HepG2 (cell line): ENCODE data around the gene MEX3A. TPM values are rescaled to one million over a fixed set of nuclear protein-coding genes. Genes with fewer than 3 reads are reported as not detected.
A peak's percentile ranks its signal among the peaks of the same experiment; 100 is the strongest.

Experiments
- SALL1 ChIP-seq: sonication (generic); formaldehyde crosslinking; IDR thresholded peaks from 2 replicates; pipeline ENCODE4 v1.8.0; 2022; ENCODE audit warnings: mild to moderate bottlenecking, missing genetic modification reagents
- ZNF101 ChIP-seq: sonication (generic); formaldehyde crosslinking; IDR thresholded peaks from 2 replicates; pipeline ENCODE4 v1.4.0; 2020; ENCODE audit warnings: mild to moderate bottlenecking, low read depth, missing genetic modification reagents, borderline replicate concordance
- ZNF292 ChIP-seq: sonication (generic); formaldehyde crosslinking; IDR thresholded peaks from 2 replicates; pipeline ENCODE4 v1.8.1; 2022; ENCODE audit warnings: mild to moderate bottlenecking, low read depth, missing genetic modification reagents, borderline replicate concordance
- ZNF350 ChIP-seq: sonication (generic); formaldehyde crosslinking; IDR thresholded peaks from 2 replicates; pipeline ENCODE4 v1.4.0; 2020; ENCODE audit warnings: mild to moderate bottlenecking, low read depth, missing genetic modification reagents, borderline replicate concordance
- ZNF781 ChIP-seq: sonication (generic); formaldehyde crosslinking; IDR thresholded peaks from 2 replicates; pipeline ENCODE4 v1.5.1; 2020; ENCODE audit warnings: borderline replicate concordance, mild to moderate bottlenecking, missing genetic modification reagents; ENCODE audit errors: not compliant biosample characterization
- polyA plus RNA-seq, 8 experiments: library from polyadenylated mRNA; depleted of rRNA in 3 of 8; stranded (reverse) in 7 of 8; unstranded in 1 of 8; fragments of >200 nt; fragmentation: Illumina TruSeq in 4 of 8; extraction: Trizol in 4 of 8; gene quantifications; 2 replicates each; pipeline versions ENCODE4 v1.2.1 to v1.2.3, GENCODE V29; 2011 to 2016; ENCODE audit warnings: low read depth in 4 of 8, missing spikeins in 1 of 8, mixed read lengths in 1 of 8; ENCODE audit not compliant: insufficient read depth in 1 of 8
- total RNA-seq, 5 experiments: library from RNA; depleted of rRNA; stranded (reverse); fragments of >200 nt; fragmentation: Illumina TruSeq; extraction: Trizol; gene quantifications; 2 replicates each; pipeline ENCODE4 v1.2.3, GENCODE V29; 2016; ENCODE audit warnings: low read depth in 1 of 5
- TF ChIP-seq, protein P1 (sequence below): sonication (generic); formaldehyde crosslinking; IDR thresholded peaks from 2 replicates; pipeline ENCODE4 v1.4.0; 2020; ENCODE audit warnings: missing genetic modification reagents
- TF ChIP-seq, protein P2 (sequence below): sonication (generic); formaldehyde crosslinking; IDR thresholded peaks from 2 replicates; pipeline ENCODE4 v1.4.0; 2020; ENCODE audit warnings: missing genetic modification reagents

MEX3A gene
- total and polyA plus RNA-seq, 2 of the 13 experiments (the other 11 are each of a cell fraction or from before 2014, with no cell fraction given) = 7.6 to 9.1 TPM

DNA sequence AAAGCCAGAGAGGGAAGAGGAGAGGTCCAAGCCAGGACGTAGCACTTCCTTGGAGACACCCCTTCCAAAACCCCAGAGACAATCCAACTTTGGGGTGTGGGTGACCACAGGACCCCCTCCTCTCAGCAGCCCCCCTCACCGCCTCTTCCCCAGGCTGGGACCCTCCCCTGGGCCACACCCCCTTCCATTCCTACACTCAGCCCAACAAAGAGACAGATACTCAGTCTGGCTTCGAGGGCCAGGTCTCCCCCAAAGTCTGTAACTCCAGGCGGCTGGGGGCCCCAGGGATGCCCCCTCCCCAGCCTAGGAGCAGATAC, 1.4 kb downstream of the MEX3A start (continued):
- TF ChIP-seq ZNF101 (no peak), ZNF350 (CRISPR knock-in tag) (0 out of 2 replicates have a peak, but pooled peaks have one; percentile 33), SALL1 (no peak), ZNF781 (CRISPR knock-in tag) (no peak), ZNF292 (CRISPR knock-in tag) (no peak)
- TF ChIP-seq, protein P1, sequence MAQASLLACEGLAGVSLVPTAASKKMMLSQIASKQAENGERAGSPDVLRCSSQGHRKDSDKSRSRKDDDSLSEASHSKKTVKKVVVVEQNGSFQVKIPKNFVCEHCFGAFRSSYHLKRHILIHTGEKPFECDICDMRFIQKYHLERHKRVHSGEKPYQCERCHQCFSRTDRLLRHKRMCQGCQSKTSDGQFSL (CRISPR knock-in tag) = no peak
- TF ChIP-seq, protein P2, sequence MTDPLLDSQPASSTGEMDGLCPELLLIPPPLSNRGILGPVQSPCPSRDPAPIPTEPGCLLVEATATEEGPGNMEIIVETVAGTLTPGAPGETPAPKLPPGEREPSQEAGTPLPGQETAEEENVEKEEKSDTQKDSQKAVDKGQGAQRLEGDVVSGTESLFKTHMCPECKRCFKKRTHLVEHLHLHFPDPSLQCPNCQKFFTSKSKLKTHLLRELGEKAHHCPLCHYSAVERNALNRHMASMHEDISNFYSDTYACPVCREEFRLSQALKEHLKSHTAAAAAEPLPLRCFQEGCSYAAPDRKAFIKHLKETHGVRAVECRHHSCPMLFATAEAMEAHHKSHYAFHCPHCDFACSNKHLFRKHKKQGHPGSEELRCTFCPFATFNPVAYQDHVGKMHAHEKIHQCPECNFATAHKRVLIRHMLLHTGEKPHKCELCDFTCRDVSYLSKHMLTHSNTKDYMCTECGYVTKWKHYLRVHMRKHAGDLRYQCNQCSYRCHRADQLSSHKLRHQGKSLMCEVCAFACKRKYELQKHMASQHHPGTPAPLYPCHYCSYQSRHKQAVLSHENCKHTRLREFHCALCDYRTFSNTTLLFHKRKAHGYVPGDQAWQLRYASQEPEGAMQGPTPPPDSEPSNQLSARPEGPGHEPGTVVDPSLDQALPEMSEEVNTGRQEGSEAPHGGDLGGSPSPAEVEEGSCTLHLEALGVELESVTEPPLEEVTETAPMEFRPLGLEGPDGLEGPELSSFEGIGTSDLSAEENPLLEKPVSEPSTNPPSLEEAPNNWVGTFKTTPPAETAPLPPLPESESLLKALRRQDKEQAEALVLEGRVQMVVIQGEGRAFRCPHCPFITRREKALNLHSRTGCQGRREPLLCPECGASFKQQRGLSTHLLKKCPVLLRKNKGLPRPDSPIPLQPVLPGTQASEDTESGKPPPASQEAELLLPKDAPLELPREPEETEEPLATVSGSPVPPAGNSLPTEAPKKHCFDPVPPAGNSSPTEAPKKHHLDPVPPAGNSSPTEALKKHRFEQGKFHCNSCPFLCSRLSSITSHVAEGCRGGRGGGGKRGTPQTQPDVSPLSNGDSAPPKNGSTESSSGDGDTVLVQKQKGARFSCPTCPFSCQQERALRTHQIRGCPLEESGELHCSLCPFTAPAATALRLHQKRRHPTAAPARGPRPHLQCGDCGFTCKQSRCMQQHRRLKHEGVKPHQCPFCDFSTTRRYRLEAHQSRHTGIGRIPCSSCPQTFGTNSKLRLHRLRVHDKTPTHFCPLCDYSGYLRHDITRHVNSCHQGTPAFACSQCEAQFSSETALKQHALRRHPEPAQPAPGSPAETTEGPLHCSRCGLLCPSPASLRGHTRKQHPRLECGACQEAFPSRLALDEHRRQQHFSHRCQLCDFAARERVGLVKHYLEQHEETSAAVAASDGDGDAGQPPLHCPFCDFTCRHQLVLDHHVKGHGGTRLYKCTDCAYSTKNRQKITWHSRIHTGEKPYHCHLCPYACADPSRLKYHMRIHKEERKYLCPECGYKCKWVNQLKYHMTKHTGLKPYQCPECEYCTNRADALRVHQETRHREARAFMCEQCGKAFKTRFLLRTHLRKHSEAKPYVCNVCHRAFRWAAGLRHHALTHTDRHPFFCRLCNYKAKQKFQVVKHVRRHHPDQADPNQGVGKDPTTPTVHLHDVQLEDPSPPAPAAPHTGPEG (CRISPR knock-in tag) = no peak
